HepG2 (cell line): Measurements from ENCODE around the gene CPNE5. TPM values are rescaled to one million over a fixed set of nuclear protein-coding genes. Genes with fewer than 3 reads are reported as not detected.

Experiments
- BATF2 ChIP-seq: sonication (generic); formaldehyde crosslinking; IDR thresholded peaks from 2 replicates; pipeline ENCODE4 v1.8.0; 2022; ENCODE audit warnings: mild to moderate bottlenecking, missing genetic modification reagents, moderate library complexity
- KAT7 ChIP-seq: IDR thresholded peaks from 2 replicates; pipeline ENCODE4 v1.6.1; 2018; ENCODE audit warnings: borderline replicate concordance, missing compliant biosample characterization
- MAZ ChIP-seq, 2 experiments: sonication (generic) in 1 of 2; formaldehyde crosslinking in 1 of 2; IDR thresholded peaks; 2 replicates each; pipeline versions ENCODE4 v1.5.0 to v1.6.1; 2012 to 2020; ENCODE audit warnings: low read depth in 2 of 2, mild to moderate bottlenecking in 2 of 2, borderline replicate concordance in 1 of 2, improper control_type of control experiment in 1 of 2, low read length in 1 of 2, missing genetic modification reagents in 1 of 2, moderate library complexity in 1 of 2
- MIER2 ChIP-seq: IDR thresholded peaks from 2 replicates; pipeline ENCODE4 v1.6.1; 2016; ENCODE audit warnings: missing biosample characterization, missing genetic modification reagents
- SRSF1 ChIP-seq: fragments of 200-400 bp; formaldehyde crosslinking; optimal IDR thresholded peaks from 2 replicates; pipeline ENCODE3; 2017; ENCODE audit warnings: mild to moderate bottlenecking, low read depth, low read length, moderate library complexity
- ZFX ChIP-seq: sonication (generic); formaldehyde crosslinking; IDR thresholded peaks from 2 replicates; pipeline ENCODE4 v1.4.0; 2020; ENCODE audit warnings: mild to moderate bottlenecking, low read depth, missing genetic modification reagents, moderate library complexity
- ZMAT5 ChIP-seq: sonication (generic); formaldehyde crosslinking; IDR thresholded peaks from 2 replicates; pipeline ENCODE4 v1.5.0; 2020; ENCODE audit warnings: mild to moderate bottlenecking, low read depth, missing genetic modification reagents, borderline replicate concordance
- ZNF326 ChIP-seq: sonication (generic); formaldehyde crosslinking; IDR thresholded peaks from 2 replicates; pipeline ENCODE4 v1.4.0; 2020; ENCODE audit warnings: missing genetic modification reagents, borderline replicate concordance
- ZNF430 ChIP-seq: sonication (generic); formaldehyde crosslinking; IDR thresholded peaks from 2 replicates; pipeline ENCODE4 v1.9.0; 2021; ENCODE audit warnings: mild to moderate bottlenecking, missing genetic modification reagents
- ZNF562 ChIP-seq: sonication (generic); formaldehyde crosslinking; IDR thresholded peaks from 2 replicates; pipeline ENCODE4 v1.8.0; 2022; ENCODE audit warnings: missing genetic modification reagents, borderline replicate concordance
- polyA plus RNA-seq, 8 experiments: library from polyadenylated mRNA; depleted of rRNA in 3 of 8; stranded (reverse) in 7 of 8; unstranded in 1 of 8; fragments of >200 nt; fragmentation: Illumina TruSeq in 4 of 8; extraction: Trizol in 4 of 8; gene quantifications; 2 replicates each; pipeline versions ENCODE4 v1.2.1 to v1.2.3, GENCODE V29; 2011 to 2016; ENCODE audit warnings: low read depth in 4 of 8, missing spikeins in 1 of 8, mixed read lengths in 1 of 8; ENCODE audit not compliant: insufficient read depth in 1 of 8
- total RNA-seq, 5 experiments: library from RNA; depleted of rRNA; stranded (reverse); fragments of >200 nt; fragmentation: Illumina TruSeq; extraction: Trizol; gene quantifications; 2 replicates each; pipeline ENCODE4 v1.2.3, GENCODE V29; 2016; ENCODE audit warnings: low read depth in 1 of 5
- TF ChIP-seq, protein P1 (sequence below): sonication (generic); formaldehyde crosslinking; IDR thresholded peaks from 2 replicates; pipeline ENCODE4 v1.4.0; 2020; ENCODE audit warnings: missing genetic modification reagents

Gene CPNE5
- total and polyA plus RNA-seq, 2 of the 13 experiments (the other 11 are each of a cell fraction or from before 2014, with no cell fraction given), result 0.16 TPM; not detected in 1

GRCh38 chr6:36756786-36757185 is 82.5 kb downstream of the CPNE5 start (continued):
- TF ChIP-seq ZNF326 (CRISPR knock-in tag), result no peak
- TF ChIP-seq MIER2 (CRISPR knock-in tag), result no peak
- no peak for TF ChIP-seq SRSF1
- no peak for TF ChIP-seq KAT7
- TF ChIP-seq, protein P1, sequence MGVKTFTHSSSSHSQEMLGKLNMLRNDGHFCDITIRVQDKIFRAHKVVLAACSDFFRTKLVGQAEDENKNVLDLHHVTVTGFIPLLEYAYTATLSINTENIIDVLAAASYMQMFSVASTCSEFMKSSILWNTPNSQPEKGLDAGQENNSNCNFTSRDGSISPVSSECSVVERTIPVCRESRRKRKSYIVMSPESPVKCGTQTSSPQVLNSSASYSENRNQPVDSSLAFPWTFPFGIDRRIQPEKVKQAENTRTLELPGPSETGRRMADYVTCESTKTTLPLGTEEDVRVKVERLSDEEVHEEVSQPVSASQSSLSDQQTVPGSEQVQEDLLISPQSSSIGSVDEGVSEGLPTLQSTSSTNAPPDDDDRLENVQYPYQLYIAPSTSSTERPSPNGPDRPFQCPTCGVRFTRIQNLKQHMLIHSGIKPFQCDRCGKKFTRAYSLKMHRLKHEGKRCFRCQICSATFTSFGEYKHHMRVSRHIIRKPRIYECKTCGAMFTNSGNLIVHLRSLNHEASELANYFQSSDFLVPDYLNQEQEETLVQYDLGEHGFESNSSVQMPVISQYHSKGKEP, result no peak
- no peak for TF ChIP-seq MAZ (IDR thresholded peaks at IDR 0.05; ENCODE audit: borderline replicate concordance, low read depth, low read length)
- no peak for TF ChIP-seq MAZ (CRISPR knock-in tag; IDR thresholded peaks at IDR 0.05; ENCODE audit: low read depth)
- TF ChIP-seq ZNF430 (CRISPR knock-in tag), result no peak
- no peak for TF ChIP-seq ZFX
- no peak for TF ChIP-seq ZNF562 (CRISPR knock-in tag)
- no peak for TF ChIP-seq ZMAT5 (CRISPR knock-in tag)
- TF ChIP-seq BATF2, result no peak
- TF ChIP-seq, all 625 proteins: peak for 0
